Measurements from ENCODE around the gene TIMP2.
A peak's percentile ranks its signal among the peaks of the same experiment; 100 is the strongest.

Gene TIMP2, protein sequence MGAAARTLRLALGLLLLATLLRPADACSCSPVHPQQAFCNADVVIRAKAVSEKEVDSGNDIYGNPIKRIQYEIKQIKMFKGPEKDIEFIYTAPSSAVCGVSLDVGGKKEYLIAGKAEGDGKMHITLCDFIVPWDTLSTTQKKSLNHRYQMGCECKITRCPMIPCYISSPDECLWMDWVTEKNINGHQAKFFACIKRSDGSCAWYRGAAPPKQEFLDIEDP

DNA sequence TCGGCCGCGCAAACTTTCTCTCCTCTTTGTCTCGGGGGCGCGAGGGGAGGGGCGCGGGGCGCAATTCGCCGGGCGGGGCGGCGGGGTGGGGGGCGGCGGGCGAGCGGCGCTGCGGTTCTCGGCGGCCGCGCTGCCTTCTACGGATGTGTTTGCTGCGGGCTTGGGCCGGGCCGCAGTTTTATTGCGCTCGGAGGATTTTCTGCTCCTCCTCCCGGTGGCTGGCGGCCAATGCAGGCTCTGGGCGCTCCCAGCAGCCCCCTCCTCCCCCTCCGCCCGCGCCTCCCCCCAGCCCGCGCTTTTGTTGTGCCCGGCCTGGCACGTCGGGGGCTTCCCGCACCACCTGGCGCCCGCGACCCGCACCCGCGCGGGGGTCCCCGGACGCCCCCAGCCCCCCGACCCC lies at the start of gene TIMP2:
Gene TIMP2 (minus strand): TSS at position 154 of the 400 bp plus-strand sequence. CDS start 299 bp downstream, outside the sequence.
- TF ChIP-seq CTCF (conservative IDR thresholded peaks at IDR 0.05; ENCODE audit: low read depth, low read length) = peak; percentile 22
- peak within 1 kb of the TSS; percentile 82 for H3K4me3 ChIP-seq (ENCODE audit: low read length)
- DNase-seq (ENCODE audit: low read depth) = no peak

GRCh38 chr17:78973792-78974520 lies 48.8 kb upstream of the TIMP2 start:
- H3K4me3 ChIP-seq (ENCODE audit: low read length) = no peak overlapping the region
- TF ChIP-seq CTCF (conservative IDR thresholded peaks at IDR 0.05; ENCODE audit: low read depth, low read length) = no peak

DNA sequence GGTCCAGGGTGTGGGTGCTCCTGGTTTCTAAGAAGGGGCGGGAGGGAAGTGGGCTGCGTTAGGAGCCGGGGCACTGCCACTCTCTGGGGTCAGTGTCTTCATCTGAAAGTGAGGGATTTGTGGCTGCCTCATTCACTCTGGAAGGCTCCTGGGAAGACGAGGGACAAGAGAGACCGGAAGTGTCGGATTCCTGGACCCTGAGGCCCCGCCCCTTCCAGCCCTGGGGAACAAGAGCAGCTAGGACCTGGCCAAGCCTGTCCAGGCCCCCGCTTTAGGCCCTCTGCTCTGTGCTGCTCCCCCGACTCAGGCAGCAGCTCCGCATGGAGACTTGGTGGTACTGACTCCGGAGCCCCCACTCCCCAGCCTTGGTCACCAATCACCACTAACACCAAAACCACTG lies 48.0 kb upstream of the TIMP2 start:
- H3K4me3 ChIP-seq (ENCODE audit: low read length) = no peak overlapping the region
- DNase-seq (ENCODE audit: low read depth) = no peak
- TF ChIP-seq CTCF (conservative IDR thresholded peaks at IDR 0.05; ENCODE audit: low read depth, low read length) = no peak

More at GRCh38 chr17:78973792-78974520, 48.8 kb upstream of the TIMP2 start:
- no peak for DNase-seq (ENCODE audit: low read depth)

GRCh38 chr17:78972507-78973105 lies 47.4 kb upstream of the TIMP2 start:
- TF ChIP-seq CTCF (conservative IDR thresholded peaks at IDR 0.05; ENCODE audit: low read depth, low read length) = no peak
- H3K4me3 ChIP-seq (ENCODE audit: low read length) = no peak overlapping the region
- no peak for DNase-seq (ENCODE audit: low read depth)

- no peak for TF ChIP-seq CTCF (conservative IDR thresholded peaks at IDR 0.05; ENCODE audit: low read depth, low read length)
- H3K4me3 ChIP-seq (ENCODE audit: low read length) = no peak overlapping the region
- no peak for DNase-seq (ENCODE audit: low read depth)
Measured at GRCh38 chr17:78971756-78972506, 46.7 kb upstream of the TIMP2 start.

GRCh38 chr17:78970834-78971755 lies 45.9 kb upstream of the TIMP2 start:
- peak; percentile 85 for TF ChIP-seq CTCF (conservative IDR thresholded peaks at IDR 0.05; ENCODE audit: low read depth, low read length)
- DNase-seq (ENCODE audit: low read depth) = no peak
- no peak overlapping the region for H3K4me3 ChIP-seq (ENCODE audit: low read length)

Measured in retinal pigment epithelial cell (primary cell).